Activated CD8-positive, alpha-beta memory T cell treated with anti-CD3 and anti-CD28 coated beads, Interleukin-2, amount 50 U/mL, for 4 hours (primary cell): ENCODE results near the gene TNFAIP6.
"Not testable (repeated sequence)": the region's sequence is repeated elsewhere in the genome, so short reads cannot be mapped to it uniquely, and the experiment has no call there.

Source experiments
- DNase-seq: peaks from one replicate; pipeline ENCODE4 v3.0.0-alpha.2; 2020

Gene TNFAIP6, protein sequence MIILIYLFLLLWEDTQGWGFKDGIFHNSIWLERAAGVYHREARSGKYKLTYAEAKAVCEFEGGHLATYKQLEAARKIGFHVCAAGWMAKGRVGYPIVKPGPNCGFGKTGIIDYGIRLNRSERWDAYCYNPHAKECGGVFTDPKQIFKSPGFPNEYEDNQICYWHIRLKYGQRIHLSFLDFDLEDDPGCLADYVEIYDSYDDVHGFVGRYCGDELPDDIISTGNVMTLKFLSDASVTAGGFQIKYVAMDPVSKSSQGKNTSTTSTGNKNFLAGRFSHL

GRCh38 chr2:151357359-151357758 lies at the start of gene TNFAIP6:
Gene TNFAIP6, plus strand, starts transcription at chr2:151357592. Its CDS starts 75 bp downstream, at chr2:151357667.
- no peak for DNase-seq

GRCh38 chr2:151310313-151310712 lies 47.1 kb upstream of the TNFAIP6 start:
- not testable (repeated sequence) for DNase-seq

GRCh38 chr2:151312440-151312839 lies 45.0 kb upstream of the TNFAIP6 start:
- DNase-seq, result not testable (repeated sequence)

DNA sequence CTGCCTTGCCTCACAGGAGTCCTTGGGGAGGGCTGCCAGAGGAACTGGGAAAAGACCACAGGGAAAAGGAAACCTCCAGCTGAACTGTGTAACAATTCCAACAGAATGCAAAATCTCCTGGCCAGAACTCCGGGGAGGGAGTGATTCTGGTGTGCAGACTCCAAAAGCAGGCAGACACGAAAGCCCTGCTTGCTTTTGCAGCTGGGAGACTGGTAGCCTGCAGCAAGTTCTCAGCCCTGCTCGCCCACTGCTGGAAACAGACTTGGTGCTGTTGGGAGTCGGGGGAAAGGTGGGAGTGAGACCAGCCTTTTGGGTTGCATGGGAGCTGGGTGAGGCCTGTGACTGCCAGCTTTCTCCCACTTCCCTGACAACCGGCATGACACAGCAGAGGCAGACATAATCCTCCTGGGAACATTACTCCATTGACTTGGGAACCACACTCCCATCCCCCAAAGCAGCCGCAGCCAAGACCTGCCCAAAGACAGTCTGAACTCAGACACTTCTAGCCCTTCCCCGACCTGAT lies 42.0 kb upstream of the TNFAIP6 start:
- DNase-seq, result no peak

DNA sequence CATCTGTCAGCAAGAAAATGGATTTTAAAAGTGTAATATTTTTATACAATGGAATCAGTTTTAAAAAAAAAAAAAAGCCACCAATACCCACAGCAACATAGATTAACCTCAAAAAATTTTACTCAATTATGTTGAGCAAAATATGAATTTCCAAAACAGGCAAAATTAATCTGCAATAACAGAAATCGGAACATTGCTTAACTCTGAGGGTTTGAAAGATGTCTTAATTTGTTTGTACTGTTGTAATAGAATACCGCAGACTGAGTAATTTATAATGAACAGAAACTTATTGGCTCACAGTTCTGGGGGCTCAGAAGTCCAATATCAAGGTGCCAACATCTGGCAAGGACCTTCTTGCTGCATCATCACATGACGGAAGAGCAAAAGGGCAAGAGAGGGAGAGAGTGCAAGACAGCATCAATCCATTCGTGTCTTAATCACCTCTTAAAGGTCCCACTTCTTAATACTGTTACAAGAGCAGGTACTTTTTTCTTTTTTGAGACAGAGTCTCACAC lies 31.8 kb upstream of the TNFAIP6 start:
- no peak for DNase-seq

GRCh38 chr2:151326554-151326953 lies 30.8 kb upstream of the TNFAIP6 start:
- no peak for DNase-seq

GRCh38 chr2:151329998-151330397 lies 27.4 kb upstream of the TNFAIP6 start:
- DNase-seq, result no peak

DNA sequence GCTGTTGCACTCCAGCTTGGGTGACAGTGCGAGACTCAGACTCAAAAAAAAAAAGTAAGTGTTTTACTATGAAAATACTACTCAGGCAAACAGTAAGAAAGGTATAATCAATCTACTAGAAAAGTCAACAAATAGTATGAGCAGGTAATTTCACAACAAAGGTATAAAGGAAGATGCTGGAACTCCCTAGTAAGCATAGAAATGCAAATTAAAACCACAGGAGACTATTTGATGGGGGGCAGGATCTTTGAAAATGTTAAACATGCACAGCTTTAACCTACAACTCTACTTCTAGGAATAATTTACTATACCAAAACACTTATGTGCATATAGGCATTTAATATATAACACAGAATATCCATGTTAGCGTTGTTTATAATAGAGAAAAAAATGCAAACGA lies 24.3 kb upstream of the TNFAIP6 start:
- no peak for DNase-seq

GRCh38 chr2:151334082-151334815 lies 23.1 kb upstream of the TNFAIP6 start:
- no peak for DNase-seq

- no peak for DNase-seq
Observed at GRCh38 chr2:151336863-151337371, 20.5 kb upstream of the TNFAIP6 start.

DNA sequence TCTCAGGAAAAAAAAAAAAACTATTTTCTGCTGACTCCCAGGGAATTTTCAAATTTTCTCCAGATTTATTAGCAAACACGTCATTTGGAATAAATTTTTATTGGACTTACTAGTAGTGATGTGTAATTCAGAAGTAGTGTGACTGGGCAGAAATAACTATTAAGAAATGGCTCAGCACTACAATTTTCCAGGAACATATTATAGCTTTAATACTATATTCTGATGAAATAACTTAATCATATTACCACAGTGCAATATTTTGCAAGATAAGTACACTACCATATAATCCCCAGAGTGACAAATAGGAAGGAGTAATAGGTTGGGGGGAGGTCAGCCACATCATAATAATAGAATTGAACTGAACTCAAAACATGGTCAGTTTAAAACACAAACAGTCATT lies 19.7 kb upstream of the TNFAIP6 start:
- DNase-seq, result no peak

GRCh38 chr2:151338115-151338514 lies 19.3 kb upstream of the TNFAIP6 start:
- DNase-seq, result no peak

DNA sequence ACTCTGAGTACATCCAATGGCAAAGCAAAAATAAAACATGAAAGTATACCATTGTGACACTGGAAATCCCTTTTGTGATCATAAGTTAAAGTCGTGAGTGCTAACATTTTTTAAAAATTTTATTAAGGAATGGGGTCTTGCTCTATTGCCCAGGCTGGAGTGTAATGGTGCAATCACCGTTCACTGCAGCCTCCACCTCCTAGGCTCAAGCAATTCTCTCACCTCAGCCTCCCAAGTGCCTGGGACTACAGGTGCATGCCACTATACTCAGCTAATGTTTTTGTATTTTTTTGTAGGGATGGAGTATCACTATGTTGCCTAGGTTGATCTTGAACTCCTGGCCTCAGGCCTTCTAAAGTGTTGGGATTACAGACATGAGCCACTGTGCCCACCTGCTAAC lies 14.3 kb upstream of the TNFAIP6 start:
- DNase-seq, result no peak

DNA sequence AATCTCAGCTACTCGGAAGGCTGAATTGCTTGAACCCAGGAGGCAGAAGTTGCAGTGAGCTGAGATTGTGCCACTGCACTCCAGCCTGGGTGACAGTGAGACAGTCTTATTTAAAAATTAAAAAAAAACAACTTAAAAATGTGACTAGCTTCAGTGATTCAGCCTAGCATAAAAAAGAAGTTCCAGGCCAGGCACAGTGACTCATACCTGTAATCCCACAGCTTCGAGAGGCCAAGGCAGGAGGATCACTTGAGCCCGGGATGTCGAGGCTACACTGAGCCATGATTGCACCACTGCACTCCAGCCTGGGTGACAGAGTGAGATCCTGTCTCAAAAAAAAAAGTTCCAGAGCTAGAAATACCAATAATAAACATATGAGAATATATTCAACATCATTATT lies 13.2 kb upstream of the TNFAIP6 start:
- DNase-seq, result not testable (repeated sequence)

DNA sequence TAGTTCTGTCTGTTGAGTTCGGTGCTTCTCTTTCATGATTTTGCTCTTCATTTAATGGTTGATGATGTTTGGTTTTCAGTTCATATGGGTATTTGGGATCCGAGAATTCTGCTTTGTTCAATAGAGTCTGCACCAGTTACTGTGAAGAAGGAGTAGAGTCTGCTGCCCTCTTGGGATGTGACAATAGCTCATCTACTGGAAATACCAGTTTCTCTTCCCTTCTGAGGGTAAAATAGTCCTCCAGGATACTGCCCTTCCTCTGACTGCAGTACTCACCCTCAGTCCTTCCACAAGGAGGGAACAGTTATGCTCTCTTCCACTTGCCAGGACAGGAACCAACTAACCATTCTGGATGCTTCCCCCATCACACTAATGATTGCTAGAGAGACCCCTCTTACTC lies 12.5 kb upstream of the TNFAIP6 start:
- DNase-seq, result no peak

DNA sequence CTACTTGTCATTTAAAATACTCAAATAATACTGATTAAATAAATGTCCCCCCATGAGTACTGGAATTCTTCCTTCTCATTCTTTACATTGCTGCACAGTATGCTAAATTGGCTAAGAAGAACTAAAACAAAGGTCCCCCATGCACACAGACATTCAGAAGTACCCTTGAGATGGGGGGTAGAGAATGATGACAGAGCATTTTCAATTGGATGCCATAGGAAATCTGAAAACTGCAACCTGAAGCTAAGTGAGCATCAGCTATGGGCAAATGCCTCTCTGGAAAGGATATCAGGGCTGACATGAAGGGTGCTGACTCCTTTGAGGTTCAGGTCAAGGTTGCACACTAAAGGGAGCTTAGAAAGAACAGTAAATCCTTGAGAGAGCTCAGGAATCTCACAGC lies 10.1 kb upstream of the TNFAIP6 start:
- no peak for DNase-seq

DNA sequence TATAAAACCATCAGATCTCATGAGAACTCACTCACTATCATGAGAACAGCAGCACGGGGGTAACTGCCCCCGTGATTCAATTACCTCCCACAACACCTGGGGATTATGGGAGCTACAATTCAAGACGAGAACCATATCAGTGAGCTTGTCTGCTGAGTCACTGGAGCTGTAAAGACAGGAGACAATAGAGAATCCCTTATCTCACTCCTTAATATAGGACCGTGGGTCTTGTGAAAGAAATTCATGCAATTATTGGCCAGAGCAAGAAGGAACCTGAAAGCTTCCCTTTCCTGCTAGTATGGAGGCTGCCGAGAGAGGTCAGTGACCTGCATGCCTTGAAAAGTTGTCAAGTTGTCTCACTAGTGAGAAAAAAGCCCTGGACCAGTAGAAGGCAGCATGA lies 9.5 kb upstream of the TNFAIP6 start:
- DNase-seq, result no peak

DNA sequence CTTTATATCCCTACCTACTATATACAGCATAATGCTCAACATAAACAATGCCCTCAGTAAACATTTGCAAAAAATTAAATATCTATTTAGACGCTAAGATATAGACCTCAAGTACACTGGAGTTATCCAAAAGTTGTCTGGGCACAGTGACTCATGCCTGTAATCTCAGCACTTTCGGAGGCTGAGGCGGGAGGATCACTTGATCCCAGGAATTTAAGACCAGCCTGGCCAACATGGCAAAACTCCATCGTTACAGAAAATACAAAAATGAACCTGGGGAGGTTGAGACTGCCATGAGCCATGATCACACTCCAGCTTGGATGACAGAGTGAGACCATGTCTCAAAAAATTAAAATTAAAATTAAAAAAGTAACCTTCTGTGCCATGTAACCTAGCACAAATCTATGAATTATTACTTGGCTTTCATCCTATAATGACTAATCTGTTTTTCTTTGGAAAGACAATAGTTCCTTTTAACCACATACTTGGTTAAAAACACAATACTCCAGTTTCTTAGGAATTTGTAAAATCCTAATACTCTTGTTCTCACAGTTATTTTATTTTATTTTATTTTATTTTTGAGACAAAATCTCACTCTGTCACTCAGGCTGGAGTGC lies 6.7 kb upstream of the TNFAIP6 start:
- DNase-seq, result no peak

DNA sequence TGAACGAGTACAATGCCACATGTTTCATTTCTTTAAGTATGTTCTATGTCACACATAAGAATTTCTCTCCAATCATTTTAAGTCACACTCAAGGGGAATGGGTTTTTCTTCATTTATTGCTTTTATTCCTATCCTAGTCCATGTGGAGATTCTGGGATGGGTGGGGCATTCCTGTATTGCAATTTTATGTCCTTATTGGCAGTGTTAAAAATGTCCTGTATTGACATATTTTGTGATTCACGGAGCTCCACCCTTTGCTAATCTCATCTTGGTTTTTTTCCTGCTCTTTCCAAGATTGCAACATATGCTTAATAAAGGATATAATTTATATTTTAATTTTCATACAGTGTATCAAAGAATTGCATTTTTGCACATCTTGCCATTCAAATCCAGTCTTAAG lies 3.4 kb upstream of the TNFAIP6 start:
- no peak for DNase-seq

- DNase-seq, result no peak
Observed at GRCh38 chr2:151354807-151355206, 2.6 kb upstream of the TNFAIP6 start.

GRCh38 chr2:151358166-151358970 lies 976 bp downstream of the TNFAIP6 start:
- no peak for DNase-seq

DNA sequence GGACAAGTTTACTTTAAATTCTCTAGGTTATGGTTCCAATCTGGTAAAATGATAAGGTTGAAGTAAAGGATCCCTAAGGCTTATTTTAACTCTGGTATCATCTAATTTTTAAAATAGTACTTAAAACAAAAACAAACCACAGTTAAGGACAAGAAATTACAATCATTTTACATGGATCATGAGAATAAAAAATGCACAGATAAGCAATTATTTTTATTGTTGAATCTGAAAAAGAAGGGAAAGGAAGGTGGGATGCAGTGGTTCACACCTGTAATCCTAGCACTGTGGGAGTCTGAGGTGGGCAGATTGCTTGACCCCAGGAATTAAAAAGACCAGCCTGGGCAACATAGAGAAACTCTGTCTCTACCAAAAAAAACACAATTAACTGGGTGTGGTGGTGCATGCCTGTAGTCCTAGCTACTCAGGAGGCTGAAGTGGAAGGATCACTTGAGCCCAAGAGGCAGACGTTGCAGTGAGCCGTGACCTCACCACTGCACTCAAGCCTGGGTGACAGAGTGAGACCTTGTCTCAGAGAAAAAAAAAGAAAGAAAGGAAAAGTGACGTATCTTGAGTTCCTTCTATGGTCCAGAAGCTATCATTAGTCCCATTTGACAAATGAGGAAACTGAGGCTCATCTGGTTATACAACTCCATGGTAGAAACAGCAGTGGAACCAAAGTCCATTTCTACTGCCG lies 2.5 kb downstream of the TNFAIP6 start:
- no peak for DNase-seq
